Prostate gland (tissue), 2 donors: Measurements from ENCODE around the gene COL5A1.

Experiments
- POLR2A ChIP-seq: fragments of 450-650 bp; IDR thresholded peaks from one replicate; pipeline ENCODE4 v1.6.1; 2016; ENCODE audit warnings: antibody characterized with exemption, mild to moderate bottlenecking
- POLR2AphosphoS5 ChIP-seq: sonication (generic); formaldehyde crosslinking; IDR thresholded peaks from one replicate; pipeline ENCODE4 v1.6.1; 2017; ENCODE audit warnings: antibody characterized with exemption
- TF ChIP-seq, protein P1 (sequence below), 4 experiments: fragments of 200-600 bp in 2 of 4; fragments of 450-650 bp in 2 of 4; sonication (generic) in 2 of 4; IDR thresholded peaks; 1 replicate in 3 of 4; 2 replicates in 1 of 4; pipeline ENCODE4 v1.5.1; 2016 to 2019; ENCODE audit warnings: antibody characterized with exemption in 4 of 4, mild to moderate bottlenecking in 2 of 4, moderate library complexity in 2 of 4

DNA sequence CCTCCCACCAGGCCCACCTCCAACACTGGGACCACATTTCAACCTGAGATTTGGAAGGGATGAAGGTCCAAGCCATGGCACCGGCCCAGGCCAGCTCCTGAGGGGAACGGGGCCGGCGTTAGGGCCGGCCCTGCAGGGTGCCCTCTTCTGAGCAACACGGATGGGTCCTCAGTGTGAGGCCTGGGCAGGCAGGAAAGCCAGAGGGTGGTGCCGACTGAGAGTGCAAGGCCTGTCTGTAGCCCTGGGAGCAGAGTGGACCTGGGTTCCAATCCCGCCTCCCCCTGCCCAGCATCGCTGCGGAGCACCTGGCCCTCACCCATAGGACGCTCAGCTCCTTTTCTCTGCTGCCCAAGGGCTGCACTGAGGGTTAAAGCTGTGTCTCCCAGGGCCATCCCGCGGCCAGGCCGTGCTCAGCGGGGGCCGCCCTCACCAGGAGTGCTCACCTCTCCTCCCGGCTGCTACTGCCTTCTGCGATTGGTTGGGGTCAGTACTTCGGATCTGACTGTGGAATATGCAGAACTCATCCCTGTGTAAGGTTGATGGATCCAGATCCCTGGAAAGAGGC lies 194.9 kb downstream of the COL5A1 start:
- TF ChIP-seq, protein P1, sequence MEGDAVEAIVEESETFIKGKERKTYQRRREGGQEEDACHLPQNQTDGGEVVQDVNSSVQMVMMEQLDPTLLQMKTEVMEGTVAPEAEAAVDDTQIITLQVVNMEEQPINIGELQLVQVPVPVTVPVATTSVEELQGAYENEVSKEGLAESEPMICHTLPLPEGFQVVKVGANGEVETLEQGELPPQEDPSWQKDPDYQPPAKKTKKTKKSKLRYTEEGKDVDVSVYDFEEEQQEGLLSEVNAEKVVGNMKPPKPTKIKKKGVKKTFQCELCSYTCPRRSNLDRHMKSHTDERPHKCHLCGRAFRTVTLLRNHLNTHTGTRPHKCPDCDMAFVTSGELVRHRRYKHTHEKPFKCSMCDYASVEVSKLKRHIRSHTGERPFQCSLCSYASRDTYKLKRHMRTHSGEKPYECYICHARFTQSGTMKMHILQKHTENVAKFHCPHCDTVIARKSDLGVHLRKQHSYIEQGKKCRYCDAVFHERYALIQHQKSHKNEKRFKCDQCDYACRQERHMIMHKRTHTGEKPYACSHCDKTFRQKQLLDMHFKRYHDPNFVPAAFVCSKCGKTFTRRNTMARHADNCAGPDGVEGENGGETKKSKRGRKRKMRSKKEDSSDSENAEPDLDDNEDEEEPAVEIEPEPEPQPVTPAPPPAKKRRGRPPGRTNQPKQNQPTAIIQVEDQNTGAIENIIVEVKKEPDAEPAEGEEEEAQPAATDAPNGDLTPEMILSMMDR (IDR thresholded peaks at IDR 0.05) = no peak
- no peak for TF ChIP-seq POLR2A
- TF ChIP-seq POLR2AphosphoS5 = no peak
